ENCODE results near the gene LRRN4CL.
"Not testable (repeated sequence)": the region's sequence is repeated elsewhere in the genome, so short reads cannot be mapped to it uniquely, and the experiment has no call there.

Gene LRRN4CL

GRCh38 chr11:62709247-62710000 lies 20.1 kb upstream of the LRRN4CL start:
- DNase-seq: peak; percentile 83 to 93 (median 88)

- DNase-seq: peak in 2 of 4 experiments; percentile 21 to 31
Measured at GRCh38 chr11:62708793-62709192, 19.5 kb upstream of the LRRN4CL start.

- no peak for DNase-seq
Measured at GRCh38 chr11:62708392-62708791, 19.1 kb upstream of the LRRN4CL start.

- DNase-seq: no peak
Measured at GRCh38 chr11:62707277-62707861, 18.0 kb upstream of the LRRN4CL start, which contains the start of the genes BSCL2 and GNG3. Gene BSCL2, minus strand, starts transcription at chr11:62707424. Its CDS starts 229 bp downstream, at chr11:62707195. Gene GNG3, plus strand, starts transcription at chr11:62707676. Its CDS starts 620 bp downstream, at chr11:62708296.

GRCh38 chr11:62706850-62707247 lies 17.5 kb upstream of the LRRN4CL start:
- DNase-seq: no peak

- peak; percentile 87 to 92 (median 91) for DNase-seq
Measured at GRCh38 chr11:62705880-62706849, 16.8 kb upstream of the LRRN4CL start.

- no peak for DNase-seq
Measured at GRCh38 chr11:62705413-62705812, 16.1 kb upstream of the LRRN4CL start.

GRCh38 chr11:62703921-62704320 lies 14.6 kb upstream of the LRRN4CL start:
- DNase-seq: not testable (repeated sequence)

GRCh38 chr11:62702246-62702645 lies 12.9 kb upstream of the LRRN4CL start:
- DNase-seq: no peak

- peak; percentile 52 to 61 (median 56) for DNase-seq
Measured at GRCh38 chr11:62694455-62695167, 5.3 kb upstream of the LRRN4CL start.

- DNase-seq: not testable (repeated sequence)
Measured at GRCh38 chr11:62693624-62694023, 4.3 kb upstream of the LRRN4CL start.

- DNase-seq: no peak
Measured at GRCh38 chr11:62688491-62688890, 839 bp downstream of the LRRN4CL start.

GRCh38 chr11:62687508-62688396 lies 1.6 kb downstream of the LRRN4CL start:
- no peak for DNase-seq

GRCh38 chr11:62682518-62682917 lies 6.8 kb downstream of the LRRN4CL start:
- no peak for DNase-seq

GRCh38 chr11:62680825-62681240 lies 8.5 kb downstream of the LRRN4CL start:
- peak in 1 of 4 experiments; percentile 21 for DNase-seq

- peak; percentile 64 to 75 (median 70) for DNase-seq
Measured at GRCh38 chr11:62678770-62679696, 10.3 kb downstream of the LRRN4CL start, which contains the start of gene UBXN1. Gene UBXN1, minus strand, starts transcription at chr11:62679073. Its CDS starts 150 bp downstream, at chr11:62678923.

GRCh38 chr11:62678433-62678769 lies 10.9 kb downstream of the LRRN4CL start:
- no peak for DNase-seq

- no peak for DNase-seq
Measured at GRCh38 chr11:62677714-62678113, 11.6 kb downstream of the LRRN4CL start.

GRCh38 chr11:62677156-62677555 lies 12.2 kb downstream of the LRRN4CL start:
- DNase-seq: no peak

GRCh38 chr11:62676698-62677097 lies 12.6 kb downstream of the LRRN4CL start:
- DNase-seq: no peak

All from activated CD4-positive, CD25-positive, alpha-beta regulatory T cell (primary cell).